ENCODE data around the gene ZBED5. TPM values are rescaled to one million over a fixed set of nuclear protein-coding genes. Genes with fewer than 3 reads are reported as not detected.

ZBED5 gene
- total and polyA plus RNA-seq, 4 donors: 5.4 to 10.7 (median 10.1) TPM

- no peaks in the 10 kb centered on the region for H3K36me3 ChIP-seq (ENCODE audit: control insufficient read depth in 4 of 4, insufficient read depth in 3 of 4, low read depth in 1 of 4, low read length in 3 of 4)
- H3K27ac ChIP-seq (ENCODE audit: low read depth in 1 of 2, low read length in 2 of 2): no peak overlapping the region
- no peak for TF ChIP-seq JUND (IDR thresholded peaks at IDR 0.05)
- H3K4me3 ChIP-seq (ENCODE audit: low read depth in 1 of 3, low read length in 3 of 3): no peak overlapping the region
- no peak overlapping the region for H3K9ac ChIP-seq (ENCODE audit: low read depth in 1 of 2, low read length in 2 of 2)
- no peaks in the 10 kb centered on the region for H3K4me1 ChIP-seq (ENCODE audit: control insufficient read depth in 4 of 4, insufficient read depth in 4 of 4, low read length in 3 of 4)
- no peaks in the 10 kb centered on the region for H3K27me3 ChIP-seq (ENCODE audit: control insufficient read depth in 4 of 4, insufficient read depth in 4 of 4, low read length in 3 of 4)
- no peaks in the 10 kb centered on the region for H3K9me3 ChIP-seq (ENCODE audit: control insufficient read depth in 4 of 4, low read length in 3 of 4)
- DNase-seq (ENCODE audit: low spot score): no peak
These were observed 8.0 kb upstream of the ZBED5 start for GRCh38 chr11:10865837-10866270.

DNA sequence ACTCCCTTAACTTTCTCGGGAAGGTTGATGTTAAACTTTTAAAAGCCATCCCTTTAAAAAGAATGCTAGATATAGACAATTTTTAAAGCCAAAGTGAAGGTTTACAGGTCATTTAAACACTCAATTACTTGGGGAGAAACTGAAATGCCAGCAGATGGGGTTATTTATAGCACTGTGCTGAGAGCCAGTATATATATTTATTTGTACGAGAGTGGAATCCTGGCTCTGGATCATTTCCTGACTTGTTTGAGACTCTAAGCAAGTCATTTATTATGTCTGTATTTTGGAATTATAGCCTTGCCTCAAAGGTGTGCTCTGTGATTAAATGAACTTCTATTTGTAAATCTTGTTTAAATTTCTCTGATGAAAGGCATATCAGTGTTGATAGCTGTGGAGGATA, 6.8 kb upstream of the ZBED5 start:
- no peaks in the 10 kb centered on the region for H3K36me3 ChIP-seq (ENCODE audit: control insufficient read depth in 4 of 4, insufficient read depth in 3 of 4, low read depth in 1 of 4, low read length in 3 of 4)
- DNase-seq (ENCODE audit: low spot score): no peak
- no peak overlapping the region for H3K9ac ChIP-seq (ENCODE audit: low read depth in 1 of 2, low read length in 2 of 2)
- H3K27ac ChIP-seq (ENCODE audit: low read depth in 1 of 2, low read length in 2 of 2): no peak overlapping the region
- TF ChIP-seq FOXA1 (IDR thresholded peaks at IDR 0.05) (no peak), NR2F2 (IDR thresholded peaks at IDR 0.05) (no peak), HNF4G (IDR thresholded peaks at IDR 0.05) (no peak), SP1 (IDR thresholded peaks at IDR 0.05) (no peak), MAX (IDR thresholded peaks at IDR 0.05) (no peak), RAD21 (IDR thresholded peaks at IDR 0.05) (no peak), CTCF (IDR thresholded peaks at IDR 0.05; ENCODE audit: low read depth, low read length, missing input control) (no peak), RXRA (IDR thresholded peaks at IDR 0.05) (no peak), YY1 (IDR thresholded peaks at IDR 0.05) (no peak), FOXA2 (IDR thresholded peaks at IDR 0.05) (no peak), EGR1 (IDR thresholded peaks at IDR 0.05; ENCODE audit: low read depth in 2 of 2) (no peak), JUND (IDR thresholded peaks at IDR 0.05) (no peak), GABPA (IDR thresholded peaks at IDR 0.05 in 1 of 2, conservative IDR thresholded peaks at IDR 0.05 in 1 of 2) (no peak), TAF1 (conservative IDR thresholded peaks at IDR 0.05) (no peak), REST (IDR thresholded peaks at IDR 0.05) (no peak), HNF4A (conservative IDR thresholded peaks at IDR 0.05) (no peak)
- TF ChIP-seq, protein P1, sequence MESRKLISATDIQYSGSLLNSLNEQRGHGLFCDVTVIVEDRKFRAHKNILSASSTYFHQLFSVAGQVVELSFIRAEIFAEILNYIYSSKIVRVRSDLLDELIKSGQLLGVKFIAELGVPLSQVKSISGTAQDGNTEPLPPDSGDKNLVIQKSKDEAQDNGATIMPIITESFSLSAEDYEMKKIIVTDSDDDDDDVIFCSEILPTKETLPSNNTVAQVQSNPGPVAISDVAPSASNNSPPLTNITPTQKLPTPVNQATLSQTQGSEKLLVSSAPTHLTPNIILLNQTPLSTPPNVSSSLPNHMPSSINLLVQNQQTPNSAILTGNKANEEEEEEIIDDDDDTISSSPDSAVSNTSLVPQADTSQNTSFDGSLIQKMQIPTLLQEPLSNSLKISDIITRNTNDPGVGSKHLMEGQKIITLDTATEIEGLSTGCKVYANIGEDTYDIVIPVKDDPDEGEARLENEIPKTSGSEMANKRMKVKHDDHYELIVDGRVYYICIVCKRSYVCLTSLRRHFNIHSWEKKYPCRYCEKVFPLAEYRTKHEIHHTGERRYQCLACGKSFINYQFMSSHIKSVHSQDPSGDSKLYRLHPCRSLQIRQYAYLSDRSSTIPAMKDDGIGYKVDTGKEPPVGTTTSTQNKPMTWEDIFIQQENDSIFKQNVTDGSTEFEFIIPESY (IDR thresholded peaks at IDR 0.05): no peak
- TF ChIP-seq, protein P2, sequence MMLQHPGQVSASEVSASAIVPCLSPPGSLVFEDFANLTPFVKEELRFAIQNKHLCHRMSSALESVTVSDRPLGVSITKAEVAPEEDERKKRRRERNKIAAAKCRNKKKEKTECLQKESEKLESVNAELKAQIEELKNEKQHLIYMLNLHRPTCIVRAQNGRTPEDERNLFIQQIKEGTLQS (IDR thresholded peaks at IDR 0.05): no peak
- H3K9me3 ChIP-seq (ENCODE audit: control insufficient read depth in 4 of 4, low read length in 3 of 4): no peaks in the 10 kb centered on the region
- H3K4me3 ChIP-seq (ENCODE audit: low read depth in 1 of 3, low read length in 3 of 3): no peak overlapping the region
- peaks cover 0 to 1% (median 0%) of the 10 kb centered on the region in 4 donors for H3K4me1 ChIP-seq (ENCODE audit: control insufficient read depth in 4 of 4, insufficient read depth in 4 of 4, low read length in 3 of 4)
- H3K27me3 ChIP-seq (ENCODE audit: control insufficient read depth in 4 of 4, insufficient read depth in 4 of 4, low read length in 3 of 4): no peaks in the 10 kb centered on the region
- 75% methylated on average over 2 of the region's 2 CpGs for WGBS
